Activated CD4-positive, alpha-beta T cell treated with anti-CD3 and anti-CD28 coated beads for 1 hour (primary cell): Measurements from ENCODE around the gene CEACAM5.

ENCODE experiments used
- DNase-seq: peaks from one replicate; pipeline ENCODE4 v3.0.0-alpha.2; 2020

Gene CEACAM5

DNA sequence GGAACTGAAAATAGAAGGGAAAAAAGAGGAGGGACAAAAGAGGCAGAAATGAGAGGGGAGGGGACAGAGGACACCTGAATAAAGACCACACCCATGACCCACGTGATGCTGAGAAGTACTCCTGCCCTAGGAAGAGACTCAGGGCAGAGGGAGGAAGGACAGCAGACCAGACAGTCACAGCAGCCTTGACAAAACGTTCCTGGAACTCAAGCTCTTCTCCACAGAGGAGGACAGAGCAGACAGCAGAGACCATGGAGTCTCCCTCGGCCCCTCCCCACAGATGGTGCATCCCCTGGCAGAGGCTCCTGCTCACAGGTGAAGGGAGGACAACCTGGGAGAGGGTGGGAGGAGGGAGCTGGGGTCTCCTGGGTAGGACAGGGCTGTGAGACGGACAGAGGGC, at the start of gene CEACAM5:
Gene CEACAM5, plus strand, starts transcription at position 146 of the 400 bp plus-strand sequence. Its CDS starts 106 bp downstream, at position 252.
- no peak for DNase-seq

DNA sequence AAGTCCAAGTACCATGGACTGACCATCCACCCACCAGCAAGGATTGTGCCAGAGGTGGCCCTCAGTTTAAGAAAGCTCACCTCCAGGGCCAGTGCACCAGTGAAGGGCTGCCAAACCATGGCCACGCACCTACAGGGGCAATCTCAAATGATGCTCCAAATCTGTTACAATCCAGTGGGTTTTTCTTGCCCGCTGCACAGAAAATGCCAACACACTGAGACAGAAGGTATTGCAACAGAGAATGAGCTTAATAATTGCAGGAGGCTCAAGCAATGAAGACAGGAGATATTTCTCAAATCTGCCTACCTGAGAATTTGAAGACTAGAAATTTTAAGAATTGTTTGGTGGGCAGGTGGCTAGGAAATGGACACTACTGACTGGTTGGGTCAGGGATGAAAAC, 42.4 kb upstream of the CEACAM5 start:
- DNase-seq = no peak

DNA sequence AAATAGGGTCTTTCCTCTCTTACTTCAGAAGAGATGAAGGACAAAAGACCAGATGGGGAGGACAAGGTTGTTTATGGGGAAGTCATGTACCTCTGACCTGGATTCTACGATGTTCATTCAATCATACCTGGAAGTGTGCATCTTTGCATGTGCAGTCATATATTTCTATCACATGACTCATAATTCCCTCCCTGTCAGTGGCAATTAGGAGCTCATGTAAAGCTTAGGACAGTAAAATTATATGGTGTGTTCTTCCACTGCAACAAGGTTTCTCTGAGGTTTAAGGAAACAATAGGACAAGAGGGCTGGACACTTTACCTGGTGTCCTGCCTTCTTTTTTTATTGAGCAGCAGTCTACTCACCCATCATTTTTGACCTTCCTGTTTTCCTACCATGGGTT, 40.1 kb upstream of the CEACAM5 start:
- DNase-seq = no peak

DNA sequence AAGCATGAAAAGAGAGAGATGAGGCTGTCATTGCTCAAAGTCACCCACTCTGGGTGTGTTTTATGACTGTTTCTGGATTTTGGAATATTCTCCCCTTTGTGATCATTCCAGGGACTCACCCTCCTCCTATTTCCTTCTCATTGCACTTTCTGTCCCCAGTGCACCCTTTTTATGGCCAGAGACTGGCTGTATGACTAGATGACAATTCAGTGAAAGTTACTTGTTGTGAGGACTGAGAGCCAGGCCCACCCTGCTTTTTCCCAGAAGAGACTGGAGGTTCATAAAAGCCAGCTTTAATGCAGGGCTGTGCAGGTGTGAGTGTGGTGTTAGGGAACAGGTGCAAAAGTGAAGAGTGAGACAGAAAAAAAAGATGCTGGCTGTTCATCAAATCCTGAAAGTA, 37.7 kb upstream of the CEACAM5 start:
- no peak for DNase-seq

DNA sequence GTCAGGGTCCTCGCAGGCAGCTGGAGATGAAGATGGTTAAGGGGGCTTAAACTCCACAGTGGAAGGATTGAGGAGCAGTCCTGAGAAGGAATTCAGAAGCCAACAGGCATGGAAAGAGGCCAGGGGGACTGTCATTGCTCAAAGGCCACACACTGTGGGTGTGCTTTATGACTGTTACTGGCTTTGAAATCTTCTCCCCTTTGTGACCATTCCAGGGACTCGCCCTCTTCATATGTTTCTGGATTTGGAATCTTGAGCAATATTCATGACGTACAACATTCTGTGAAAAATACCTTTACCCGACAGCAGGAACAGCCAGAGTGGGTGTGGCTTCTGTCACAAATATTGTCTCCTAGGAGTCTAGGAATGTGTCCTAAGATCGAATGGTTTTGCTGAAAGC, 36.9 kb upstream of the CEACAM5 start:
- no peak for DNase-seq

DNA sequence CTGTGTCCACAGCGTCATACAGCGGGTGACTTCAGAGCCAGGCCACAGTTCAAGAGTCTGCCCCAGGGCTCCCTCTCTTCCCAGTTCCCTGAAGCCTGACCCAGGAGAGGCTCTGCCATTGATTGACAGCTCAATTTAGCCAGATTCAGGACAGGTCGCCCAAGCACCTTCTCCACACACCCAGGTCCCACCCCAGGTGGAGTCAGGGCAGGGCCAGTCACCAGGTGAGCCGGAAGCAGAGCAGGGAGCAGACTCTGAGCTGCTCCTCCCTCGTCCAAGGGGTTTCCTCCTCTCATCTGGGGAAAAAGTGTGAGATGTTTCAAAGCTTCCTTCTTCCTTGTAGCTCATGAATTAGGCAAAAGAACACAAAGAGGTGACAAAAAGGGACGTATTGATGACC, 26.0 kb upstream of the CEACAM5 start:
- DNase-seq = no peak

DNA sequence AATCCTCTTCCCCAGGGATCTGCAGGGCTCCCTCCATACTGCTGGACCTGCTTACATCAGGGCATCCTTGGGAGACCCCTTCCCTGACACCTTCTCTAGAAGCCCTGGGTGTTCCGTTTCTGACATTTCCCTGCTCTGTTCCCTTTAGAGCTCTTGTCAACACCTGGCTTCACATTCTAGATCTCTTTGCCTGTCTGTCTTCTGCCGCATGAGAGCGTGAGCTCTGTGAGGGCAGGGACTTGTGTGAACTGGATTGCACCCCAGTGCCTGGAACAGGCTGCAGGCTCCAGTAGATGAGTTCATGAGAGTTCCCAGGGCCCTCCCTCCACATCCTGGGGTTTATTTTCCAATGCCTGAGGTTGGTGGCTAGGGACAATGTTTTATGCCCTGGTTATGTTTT, 21.0 kb upstream of the CEACAM5 start:
- no peak for DNase-seq

DNA sequence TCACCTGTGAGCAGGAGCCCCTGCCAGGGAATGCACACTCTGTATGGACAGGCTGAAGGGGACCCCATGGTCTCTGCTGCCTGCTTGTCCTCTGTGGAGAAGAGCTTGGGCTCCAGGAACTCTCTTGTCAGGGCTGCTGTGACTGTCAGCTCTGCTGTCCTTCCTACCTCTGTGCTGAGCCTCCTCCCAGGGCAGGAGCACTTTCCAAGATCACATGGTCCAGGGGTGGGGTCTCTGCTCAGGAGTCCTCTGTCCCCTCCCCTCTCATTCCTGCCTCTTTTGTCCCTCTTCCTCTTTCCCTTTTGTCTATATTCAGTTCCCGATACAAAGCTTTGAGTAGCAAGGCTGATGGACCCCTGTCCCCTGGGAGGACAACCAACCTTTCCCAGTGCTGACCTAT, 20.3 kb upstream of the CEACAM5 start, which contains the start of gene CEACAM7:
Gene CEACAM7, minus strand, starts transcription at position 173 of the 400 bp plus-strand sequence. Its CDS starts 105 bp downstream, at position 68.
- DNase-seq = no peak

DNA sequence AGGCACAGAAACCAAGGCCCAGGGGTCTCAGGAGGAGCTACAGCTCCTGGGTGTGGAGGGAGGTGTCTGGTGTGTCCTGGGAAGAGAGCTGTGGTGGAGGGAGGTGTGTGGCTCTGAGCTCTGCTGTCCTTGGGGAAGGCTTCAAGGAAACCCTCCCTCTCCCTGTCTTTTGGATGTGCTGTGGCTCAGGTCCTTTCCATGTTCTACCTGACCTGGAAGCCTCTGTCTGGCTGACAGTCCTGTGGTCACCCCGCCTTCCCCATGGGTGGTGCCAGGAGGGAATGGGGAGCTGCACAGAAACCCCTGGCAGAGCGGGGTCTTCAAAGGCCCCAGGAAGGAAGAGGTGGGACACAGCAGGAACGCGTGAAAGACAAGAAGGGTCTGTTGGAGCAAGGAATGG, 19.7 kb upstream of the CEACAM5 start:
- DNase-seq = no peak

DNA sequence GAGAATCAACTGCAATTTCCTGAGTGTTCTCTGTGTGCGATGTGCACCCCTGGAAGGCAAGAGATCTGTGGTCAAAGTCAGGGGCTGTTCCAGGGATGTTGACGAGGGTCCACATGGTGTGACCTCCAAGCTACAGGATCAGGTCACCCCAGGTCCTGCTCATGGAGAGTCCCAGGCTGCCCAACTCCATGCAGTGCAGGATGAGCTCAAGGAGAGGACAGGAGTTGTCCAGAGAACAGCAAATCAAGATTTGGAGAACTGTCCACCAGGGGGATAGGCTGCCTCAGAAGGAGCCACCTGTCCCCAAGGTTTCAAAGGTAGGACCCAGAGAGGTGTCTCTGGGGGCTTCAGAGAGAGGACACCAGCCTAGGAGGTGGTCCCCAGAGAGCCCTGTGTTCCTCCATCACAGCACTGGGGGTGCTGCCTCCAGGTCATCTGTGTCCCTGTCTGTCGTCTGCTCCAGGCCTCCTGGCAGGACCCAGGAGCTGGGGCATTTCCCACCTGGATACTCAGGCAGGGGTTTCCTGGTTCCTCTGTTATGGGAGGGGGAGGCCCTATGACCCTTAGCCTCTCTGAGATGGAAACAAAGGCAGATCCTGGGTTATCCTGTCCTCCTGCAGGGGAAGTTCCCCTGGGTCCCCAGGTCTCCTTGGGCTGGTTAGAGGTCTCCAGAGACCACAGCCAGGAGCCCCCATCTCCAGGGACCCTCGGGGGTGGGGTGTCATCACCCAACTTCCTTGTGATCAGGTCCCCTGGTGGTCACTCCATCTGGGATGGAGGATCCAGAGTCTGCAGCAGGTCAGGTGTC, 18.2 kb upstream of the CEACAM5 start:
- no peak for DNase-seq

DNA sequence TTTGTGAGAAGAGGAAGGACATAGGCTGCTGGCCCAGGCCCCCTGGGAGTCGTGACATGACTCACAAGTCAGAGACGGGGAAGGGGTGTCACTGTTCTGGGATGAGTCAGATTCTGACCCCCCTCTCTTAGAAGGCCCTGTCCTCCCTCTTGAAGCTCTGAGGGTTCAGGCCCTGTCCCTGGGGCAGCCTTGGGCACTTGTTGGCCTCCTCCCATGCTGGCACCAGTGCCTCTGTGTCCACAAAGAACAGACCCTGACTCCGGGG, 17.7 kb upstream of the CEACAM5 start:
- DNase-seq = no peak

DNA sequence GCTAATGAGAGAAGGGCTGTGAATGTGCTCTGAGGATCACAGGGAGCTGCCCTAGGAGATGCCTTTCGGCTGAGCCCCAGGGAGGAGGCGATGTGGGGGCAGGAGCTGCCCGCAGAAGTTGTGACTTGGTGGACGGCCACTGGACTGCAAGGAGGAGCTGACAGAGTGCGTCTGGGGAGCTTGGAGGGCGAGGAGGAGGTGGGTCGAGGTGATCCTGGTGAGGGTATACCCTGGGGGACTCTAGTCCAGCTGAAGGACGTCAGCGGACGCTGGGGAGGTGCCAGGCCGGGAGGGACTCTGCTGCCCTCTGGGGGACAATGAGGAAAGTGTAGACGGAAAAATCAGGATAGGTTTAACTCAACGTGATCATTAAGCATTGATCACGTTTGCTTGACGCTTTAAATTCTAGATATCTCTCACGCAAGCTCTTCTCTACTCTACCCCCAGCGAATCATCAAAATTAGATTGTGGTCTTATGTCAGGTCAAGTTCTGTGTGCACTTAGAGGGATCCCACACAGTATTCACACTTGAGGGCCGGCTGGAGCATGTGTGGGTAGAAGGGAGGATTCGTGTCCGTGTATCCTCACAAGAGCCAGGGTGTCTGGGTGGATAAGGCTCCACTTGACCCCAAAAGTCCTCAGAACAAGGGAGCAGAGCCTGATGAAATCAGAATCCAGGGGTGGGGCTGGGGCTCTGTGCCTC, 17.0 kb upstream of the CEACAM5 start:
- no peak for DNase-seq

DNA sequence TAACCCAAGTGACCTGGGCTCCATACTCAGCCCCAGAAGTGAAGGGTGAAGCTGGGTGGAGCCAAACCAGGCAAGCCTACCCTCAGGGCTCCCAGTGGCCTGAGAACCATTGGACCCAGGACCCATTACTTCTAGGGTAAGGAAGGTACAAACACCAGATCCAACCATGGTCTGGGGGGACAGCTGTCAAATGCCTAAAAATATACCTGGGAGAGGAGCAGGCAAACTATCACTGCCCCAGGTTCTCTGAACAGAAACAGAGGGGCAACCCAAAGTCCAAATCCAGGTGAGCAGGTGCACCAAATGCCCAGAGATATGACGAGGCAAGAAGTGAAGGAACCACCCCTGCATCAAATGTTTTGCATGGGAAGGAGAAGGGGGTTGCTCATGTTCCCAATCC, 14.2 kb upstream of the CEACAM5 start:
- DNase-seq = no peak

DNA sequence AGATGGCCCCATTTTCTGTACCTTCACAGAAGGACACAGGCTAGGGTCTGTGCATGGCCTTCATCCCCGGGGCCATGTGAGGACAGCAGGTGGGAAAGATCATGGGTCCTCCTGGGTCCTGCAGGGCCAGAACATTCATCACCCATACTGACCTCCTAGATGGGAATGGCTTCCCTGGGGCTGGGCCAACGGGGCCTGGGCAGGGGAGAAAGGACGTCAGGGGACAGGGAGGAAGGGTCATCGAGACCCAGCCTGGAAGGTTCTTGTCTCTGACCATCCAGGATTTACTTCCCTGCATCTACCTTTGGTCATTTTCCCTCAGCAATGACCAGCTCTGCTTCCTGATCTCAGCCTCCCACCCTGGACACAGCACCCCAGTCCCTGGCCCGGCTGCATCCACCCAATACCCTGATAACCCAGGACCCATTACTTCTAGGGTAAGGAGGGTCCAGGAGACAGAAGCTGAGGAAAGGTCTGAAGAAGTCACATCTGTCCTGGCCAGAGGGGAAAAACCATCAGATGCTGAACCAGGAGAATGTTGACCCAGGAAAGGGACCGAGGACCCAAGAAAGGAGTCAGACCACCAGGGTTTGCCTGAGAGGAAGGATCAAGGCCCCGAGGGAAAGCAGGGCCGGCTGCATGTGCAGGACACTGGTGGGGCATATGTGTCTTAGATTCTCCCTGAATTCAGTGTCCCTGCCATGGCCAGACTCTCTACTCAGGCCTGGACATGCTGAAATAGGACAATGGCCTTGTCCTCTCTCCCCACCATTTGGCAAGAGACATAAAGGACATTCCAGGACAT, 13.4 kb upstream of the CEACAM5 start:
- no peak for DNase-seq

DNA sequence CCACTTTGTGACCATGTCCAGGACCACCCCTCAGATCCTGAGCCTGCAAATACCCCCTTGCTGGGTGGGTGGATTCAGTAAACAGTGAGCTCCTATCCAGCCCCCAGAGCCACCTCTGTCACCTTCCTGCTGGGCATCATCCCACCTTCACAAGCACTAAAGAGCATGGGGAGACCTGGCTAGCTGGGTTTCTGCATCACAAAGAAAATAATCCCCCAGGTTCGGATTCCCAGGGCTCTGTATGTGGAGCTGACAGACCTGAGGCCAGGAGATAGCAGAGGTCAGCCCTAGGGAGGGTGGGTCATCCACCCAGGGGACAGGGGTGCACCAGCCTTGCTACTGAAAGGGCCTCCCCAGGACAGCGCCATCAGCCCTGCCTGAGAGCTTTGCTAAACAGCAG, 12.7 kb upstream of the CEACAM5 start:
- no peak for DNase-seq

DNA sequence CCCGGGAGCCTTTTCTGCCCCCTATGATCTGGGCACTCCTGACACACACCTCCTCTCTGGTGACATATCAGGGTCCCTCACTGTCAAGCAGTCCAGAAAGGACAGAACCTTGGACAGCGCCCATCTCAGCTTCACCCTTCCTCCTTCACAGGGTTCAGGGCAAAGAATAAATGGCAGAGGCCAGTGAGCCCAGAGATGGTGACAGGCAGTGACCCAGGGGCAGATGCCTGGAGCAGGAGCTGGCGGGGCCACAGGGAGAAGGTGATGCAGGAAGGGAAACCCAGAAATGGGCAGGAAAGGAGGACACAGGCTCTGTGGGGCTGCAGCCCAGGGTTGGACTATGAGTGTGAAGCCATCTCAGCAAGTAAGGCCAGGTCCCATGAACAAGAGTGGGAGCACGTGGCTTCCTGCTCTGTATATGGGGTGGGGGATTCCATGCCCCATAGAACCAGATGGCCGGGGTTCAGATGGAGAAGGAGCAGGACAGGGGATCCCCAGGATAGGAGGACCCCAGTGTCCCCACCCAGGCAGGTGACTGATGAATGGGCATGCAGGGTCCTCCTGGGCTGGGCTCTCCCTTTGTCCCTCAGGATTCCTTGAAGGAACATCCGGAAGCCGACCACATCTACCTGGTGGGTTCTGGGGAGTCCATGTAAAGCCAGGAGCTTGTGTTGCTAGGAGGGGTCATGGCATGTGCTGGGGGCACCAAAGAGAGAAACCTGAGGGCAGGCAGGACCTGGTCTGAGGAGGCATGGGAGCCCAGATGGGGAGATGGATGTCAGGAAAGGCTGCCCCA, 11.8 kb upstream of the CEACAM5 start:
- DNase-seq = no peak

DNA sequence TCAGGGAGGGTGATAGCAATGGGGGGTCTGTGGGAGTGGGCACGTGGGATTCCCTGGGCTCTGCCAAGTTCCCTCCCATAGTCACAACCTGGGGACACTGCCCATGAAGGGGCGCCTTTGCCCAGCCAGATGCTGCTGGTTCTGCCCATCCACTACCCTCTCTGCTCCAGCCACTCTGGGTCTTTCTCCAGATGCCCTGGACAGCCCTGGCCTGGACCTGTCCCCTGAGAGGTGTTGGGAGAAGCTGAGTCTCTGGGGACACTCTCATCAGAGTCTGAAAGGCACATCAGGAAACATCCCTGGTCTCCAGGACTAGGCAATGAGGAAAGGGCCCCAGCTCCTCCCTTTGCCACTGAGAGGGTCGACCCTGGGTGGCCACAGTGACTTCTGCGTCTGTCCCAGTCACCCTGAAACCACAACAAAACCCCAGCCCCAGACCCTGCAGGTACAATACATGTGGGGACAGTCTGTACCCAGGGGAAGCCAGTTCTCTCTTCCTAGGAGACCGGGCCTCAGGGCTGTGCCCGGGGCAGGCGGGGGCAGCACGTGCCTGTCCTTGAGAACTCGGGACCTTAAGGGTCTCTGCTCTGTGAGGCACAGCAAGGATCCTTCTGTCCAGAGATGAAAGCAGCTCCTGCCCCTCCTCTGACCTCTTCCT, 11.1 kb upstream of the CEACAM5 start:
- DNase-seq = no peak

DNA sequence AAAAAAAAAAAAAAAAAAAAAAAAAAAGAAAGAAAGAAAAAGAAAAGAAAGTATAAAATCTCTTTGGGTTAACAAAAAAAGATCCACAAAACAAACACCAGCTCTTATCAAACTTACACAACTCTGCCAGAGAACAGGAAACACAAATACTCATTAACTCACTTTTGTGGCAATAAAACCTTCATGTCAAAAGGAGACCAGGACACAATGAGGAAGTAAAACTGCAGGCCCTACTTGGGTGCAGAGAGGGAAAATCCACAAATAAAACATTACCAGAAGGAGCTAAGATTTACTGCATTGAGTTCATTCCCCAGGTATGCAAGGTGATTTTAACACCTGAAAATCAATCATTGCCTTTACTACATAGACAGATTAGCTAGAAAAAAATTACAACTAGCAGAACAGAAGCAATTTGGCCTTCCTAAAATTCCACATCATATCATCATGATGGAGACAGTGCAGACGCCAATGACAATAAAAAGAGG, 9.6 kb upstream of the CEACAM5 start:
- DNase-seq = no peak

DNA sequence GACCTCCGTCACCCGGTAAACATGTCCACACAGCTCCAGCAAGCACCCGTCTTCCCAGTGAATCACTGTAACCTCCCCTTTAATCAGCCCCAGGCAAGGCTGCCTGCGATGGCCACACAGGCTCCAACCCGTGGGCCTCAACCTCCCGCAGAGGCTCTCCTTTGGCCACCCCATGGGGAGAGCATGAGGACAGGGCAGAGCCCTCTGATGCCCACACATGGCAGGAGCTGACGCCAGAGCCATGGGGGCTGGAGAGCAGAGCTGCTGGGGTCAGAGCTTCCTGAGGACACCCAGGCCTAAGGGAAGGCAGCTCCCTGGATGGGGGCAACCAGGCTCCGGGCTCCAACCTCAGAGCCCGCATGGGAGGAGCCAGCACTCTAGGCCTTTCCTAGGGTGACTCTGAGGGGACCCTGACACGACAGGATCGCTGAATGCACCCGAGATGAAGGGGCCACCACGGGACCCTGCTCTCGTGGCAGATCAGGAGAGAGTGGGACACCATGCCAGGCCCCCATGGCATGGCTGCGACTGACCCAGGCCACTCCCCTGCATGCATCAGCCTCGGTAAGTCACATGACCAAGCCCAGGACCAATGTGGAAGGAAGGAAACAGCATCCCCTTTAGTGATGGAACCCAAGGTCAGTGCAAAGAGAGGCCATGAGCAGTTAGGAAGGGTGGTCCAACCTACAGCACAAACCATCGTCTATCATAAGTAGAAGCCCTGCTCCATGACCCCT, 9.0 kb upstream of the CEACAM5 start:
- no peak for DNase-seq

DNA sequence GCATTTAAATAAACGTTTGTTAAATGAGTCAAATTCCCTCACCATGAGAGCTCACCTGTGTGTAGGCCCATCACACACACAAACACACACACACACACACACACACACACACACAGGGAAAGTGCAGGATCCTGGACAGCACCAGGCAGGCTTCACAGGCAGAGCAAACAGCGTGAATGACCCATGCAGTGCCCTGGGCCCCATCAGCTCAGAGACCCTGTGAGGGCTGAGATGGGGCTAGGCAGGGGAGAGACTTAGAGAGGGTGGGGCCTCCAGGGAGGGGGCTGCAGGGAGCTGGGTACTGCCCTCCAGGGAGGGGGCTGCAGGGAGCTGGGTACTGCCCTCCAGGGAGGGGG, 8.5 kb upstream of the CEACAM5 start:
- no peak for DNase-seq

DNA sequence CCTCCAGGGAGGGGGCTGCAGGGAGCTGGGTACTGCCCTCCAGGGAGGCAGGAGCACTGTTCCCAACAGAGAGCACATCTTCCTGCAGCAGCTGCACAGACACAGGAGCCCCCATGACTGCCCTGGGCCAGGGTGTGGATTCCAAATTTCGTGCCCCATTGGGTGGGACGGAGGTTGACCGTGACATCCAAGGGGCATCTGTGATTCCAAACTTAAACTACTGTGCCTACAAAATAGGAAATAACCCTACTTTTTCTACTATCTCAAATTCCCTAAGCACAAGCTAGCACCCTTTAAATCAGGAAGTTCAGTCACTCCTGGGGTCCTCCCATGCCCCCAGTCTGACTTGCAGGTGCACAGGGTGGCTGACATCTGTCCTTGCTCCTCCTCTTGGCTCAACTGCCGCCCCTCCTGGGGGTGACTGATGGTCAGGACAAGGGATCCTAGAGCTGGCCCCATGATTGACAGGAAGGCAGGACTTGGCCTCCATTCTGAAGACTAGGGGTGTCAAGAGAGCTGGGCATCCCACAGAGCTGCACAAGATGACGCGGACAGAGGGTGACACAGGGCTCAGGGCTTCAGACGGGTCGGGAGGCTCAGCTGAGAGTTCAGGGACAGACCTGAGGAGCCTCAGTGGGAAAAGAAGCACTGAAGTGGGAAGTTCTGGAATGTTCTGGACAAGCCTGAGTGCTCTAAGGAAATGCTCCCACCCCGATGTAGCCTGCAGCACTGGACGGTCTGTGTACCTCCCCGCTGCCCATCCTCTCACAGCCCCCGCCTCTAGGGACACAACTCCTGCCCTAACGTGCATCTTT, 7.8 kb upstream of the CEACAM5 start:
- no peak for DNase-seq
